NT2/D1 (cell line): ENCODE measurements around the gene CLEC4C.

Experiments
- YY1 ChIP-seq: IDR thresholded peaks from 2 replicates; pipeline ENCODE4 v1.6.1; 2011; ENCODE audit not compliant: insufficient read length, insufficient read depth
- ZNF274 ChIP-seq: IDR thresholded peaks from 2 replicates; pipeline ENCODE4 v1.6.1; 2011; ENCODE audit warnings: mild to moderate bottlenecking, low read depth, low read length

DNA sequence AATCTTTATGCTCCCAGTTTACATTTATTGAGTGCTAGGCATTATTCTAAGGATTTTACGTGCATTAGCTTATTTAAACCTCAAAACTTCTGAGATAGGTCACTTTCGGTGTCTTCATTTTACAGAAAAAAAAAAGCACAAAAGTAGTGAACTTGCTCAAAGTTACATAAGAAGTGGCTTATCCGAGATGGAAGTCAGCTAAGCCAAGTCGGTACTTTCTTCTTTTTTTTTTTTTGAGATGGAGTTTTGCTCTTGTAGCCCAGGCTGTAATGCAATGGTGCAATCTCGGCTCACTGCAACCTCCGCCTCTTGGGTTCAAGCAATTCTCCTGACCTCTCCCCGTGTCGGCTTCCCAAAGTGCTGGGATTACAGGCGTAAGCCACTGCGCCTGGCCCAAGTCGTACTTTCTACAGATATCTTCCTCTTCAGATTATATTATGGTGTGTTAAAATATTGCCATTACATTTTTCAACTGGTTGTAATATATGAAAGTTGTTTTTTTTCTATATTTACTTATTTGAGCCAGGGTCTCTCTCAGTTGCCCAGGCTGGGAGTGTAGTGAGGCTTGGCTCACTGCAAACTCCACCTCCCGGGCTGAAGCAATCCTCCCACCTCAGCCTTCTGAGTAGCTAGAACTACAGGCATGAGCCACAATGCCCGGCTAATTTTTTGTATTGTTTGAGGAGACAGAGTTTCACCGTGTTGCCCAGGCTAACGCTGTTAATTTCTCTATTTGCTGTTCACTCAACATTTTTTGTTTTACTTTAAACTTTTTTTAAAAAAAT, 27.0 kb downstream of the CLEC4C start:
- TF ChIP-seq YY1 (no peak), ZNF274 (no peak)
